OCI-LY3 (cell line): ENCODE measurements around the gene RSPH1.
A peak's percentile ranks its signal among the peaks of the same experiment; 100 is the strongest.

Source experiments
- H2AFZ ChIP-seq: fragments of 200-600, 300-600 bp; shearing (Covaris generic); 2 replicates; pipeline ENCODE4 v1.6.0; 2014; ENCODE audit warnings: antibody characterized with exemption, low read depth, low read length
- H3K27ac ChIP-seq: fragments of 200-600, 300-600 bp; sonication (generic); 2 replicates; pipeline ENCODE4 v1.5.1; 2014; ENCODE audit warnings: mild to moderate bottlenecking, low read length, moderate library complexity, mixed read lengths
- H3K27me3 ChIP-seq: fragments of 200-600, 300-600 bp; sonication (generic); 2 replicates; pipeline ENCODE4 v1.6.1; 2014; ENCODE audit warnings: low read depth, low read length, mixed read lengths
- H3K36me3 ChIP-seq: fragments of 200-600, 300-600 bp; sonication (generic); replicated peaks from 2 replicates; pipeline ENCODE3; 2014; ENCODE audit warnings: low read depth, low read length, mixed read lengths
- H3K4me1 ChIP-seq: fragments of 300-600, 200-600 bp; sonication (generic); 2 replicates; pipeline ENCODE4 v1.6.1; 2014; ENCODE audit warnings: low read length, mixed read lengths
- H3K4me2 ChIP-seq: fragments of 200-600, 300-600 bp; sonication (generic); 2 replicates; pipeline ENCODE4 v1.6.1; 2014; ENCODE audit warnings: low read length, mixed read lengths
- H3K4me3 ChIP-seq: fragments of 300-600, 200-600 bp; sonication (generic); 2 replicates; pipeline ENCODE4 v1.5.1; 2014; ENCODE audit warnings: antibody characterized with exemption, mild to moderate bottlenecking, low read length, moderate library complexity
- H3K79me2 ChIP-seq: fragments of 300-600, 200-600 bp; shearing (Covaris generic); 2 replicates; pipeline ENCODE4 v1.6.1; 2014; ENCODE audit warnings: mild to moderate bottlenecking, low read length, mixed read lengths
- H3K9ac ChIP-seq: fragments of 300-600, 200-600 bp; shearing (Covaris generic); 2 replicates; pipeline ENCODE4 v1.6.0; 2014; ENCODE audit warnings: mild to moderate bottlenecking, low read length, moderate library complexity
- H3K9me3 ChIP-seq: fragments of 200-600, 300-600 bp; shearing (Covaris generic); 2 replicates; pipeline ENCODE4 v1.6.1; 2014; ENCODE audit warnings: low read length, mixed read lengths; ENCODE audit not compliant: insufficient read depth
- H4K20me1 ChIP-seq: fragments of 200-600, 300-600 bp; sonication (generic); 2 replicates; pipeline ENCODE4 v1.6.1; 2016; ENCODE audit warnings: low read length, mixed read lengths; ENCODE audit not compliant: insufficient read depth
- CTCF ChIP-seq: fragments of 200-600, 300-600 bp; sonication (generic); IDR thresholded peaks from 2 replicates; pipeline ENCODE4 v1.5.1; 2014; ENCODE audit warnings: antibody characterized with exemption, low read length, low read depth
- EZH2phosphoT487 ChIP-seq: fragments of 200-600 bp; shearing (Covaris generic); IDR thresholded peaks from 2 replicates; pipeline ENCODE4 v1.6.1; 2018; ENCODE audit warnings: antibody characterized with exemption, mixed run types, low read depth

Gene RSPH1

GRCh38 chr21:42518215-42518614, 22.2 kb upstream of the RSPH1 start:
- no peaks in the 10 kb centered on the region for H3K9me3 ChIP-seq
- H3K79me2 ChIP-seq = peaks cover 14% of the 10 kb centered on the region
- H3K9ac ChIP-seq = no peak overlapping the region
- no peak overlapping the region for H2AFZ ChIP-seq
- no peaks in the 10 kb centered on the region for H3K27me3 ChIP-seq
- no peak overlapping the region for H3K27ac ChIP-seq
- H4K20me1 ChIP-seq = no peaks in the 10 kb centered on the region
- no peak overlapping the region for H3K4me2 ChIP-seq
- H3K36me3 ChIP-seq = peaks cover 39% of the 10 kb centered on the region
- no peak for TF ChIP-seq CTCF
- no peak for TF ChIP-seq EZH2phosphoT487
- H3K4me1 ChIP-seq = peaks cover 13% of the 10 kb centered on the region
- no peak overlapping the region for H3K4me3 ChIP-seq

GRCh38 chr21:42515708-42516502, 19.9 kb upstream of the RSPH1 start:
- peak overlapping the region; percentile 96 for H3K4me3 ChIP-seq
- H2AFZ ChIP-seq = no peak overlapping the region
- H3K27me3 ChIP-seq = no peaks in the 10 kb centered on the region
- peaks cover 14% of the 10 kb centered on the region for H3K4me1 ChIP-seq
- H3K27ac ChIP-seq = no peak overlapping the region
- H4K20me1 ChIP-seq = no peaks in the 10 kb centered on the region
- H3K36me3 ChIP-seq = peaks cover 25% of the 10 kb centered on the region
- peaks cover 14% of the 10 kb centered on the region for H3K79me2 ChIP-seq
- TF ChIP-seq CTCF = no peak
- no peak for TF ChIP-seq EZH2phosphoT487
- H3K9me3 ChIP-seq = no peaks in the 10 kb centered on the region
- H3K9ac ChIP-seq = no peak overlapping the region
- peak overlapping the region; percentile 95 for H3K4me2 ChIP-seq

GRCh38 chr21:42514883-42515228, 18.8 kb upstream of the RSPH1 start:
- no peaks in the 10 kb centered on the region for H3K27me3 ChIP-seq
- H3K27ac ChIP-seq = no peak overlapping the region; the same call in 1 of the 2 replicates
- H3K9ac ChIP-seq = peak overlapping the region; percentile 94
- no peaks in the 10 kb centered on the region for H3K9me3 ChIP-seq
- H3K79me2 ChIP-seq = peaks cover 14% of the 10 kb centered on the region
- peaks cover 15% of the 10 kb centered on the region for H3K36me3 ChIP-seq
- H2AFZ ChIP-seq = no peak overlapping the region
- TF ChIP-seq EZH2phosphoT487 (no peak), CTCF (no peak)
- H3K4me1 ChIP-seq = peaks cover 14% of the 10 kb centered on the region
- peak overlapping the region; percentile 96 for H3K4me3 ChIP-seq
- no peaks in the 10 kb centered on the region for H4K20me1 ChIP-seq
- H3K4me2 ChIP-seq = peak overlapping the region; percentile 95

GRCh38 chr21:42513985-42514882, 18.2 kb upstream of the RSPH1 start:
- peak overlapping the region; percentile 96 for H3K4me3 ChIP-seq
- H3K9ac ChIP-seq = peak overlapping the region; percentile 94
- no peaks in the 10 kb centered on the region for H4K20me1 ChIP-seq
- peaks cover 14% of the 10 kb centered on the region for H3K79me2 ChIP-seq
- TF ChIP-seq EZH2phosphoT487 (no peak), CTCF (no peak)
- peak overlapping the region; percentile 95 for H3K4me2 ChIP-seq
- no peaks in the 10 kb centered on the region for H3K27me3 ChIP-seq
- H2AFZ ChIP-seq = peak overlapping the region; percentile 40; the same call in 1 of the 2 replicates
- H3K9me3 ChIP-seq = no peaks in the 10 kb centered on the region
- H3K27ac ChIP-seq = peak overlapping the region; percentile 61
- peaks cover 14% of the 10 kb centered on the region for H3K4me1 ChIP-seq
- peaks cover 10% of the 10 kb centered on the region for H3K36me3 ChIP-seq
